HFFc6 (cell line): Measurements from ENCODE around the gene DIDO1. TPM values are rescaled to one million over a fixed set of nuclear protein-coding genes. Genes with fewer than 3 reads are reported as not detected.

Experiments
- DNase-seq: peaks from one replicate; pipeline ENCODE4 v3.0.0-alpha.2; 2018
- H3K27ac Mint-ChIP-seq: 2 replicates; pipeline ENCODE4 v1.8.0; 2020; ENCODE audit warnings: mild to moderate bottlenecking, mixed read lengths
- H3K27me3 Mint-ChIP-seq: 2 replicates; pipeline ENCODE4 v1.8.0; 2021; ENCODE audit warnings: mild to moderate bottlenecking, moderate library complexity, mixed read lengths; ENCODE audit not compliant: insufficient read depth
- H3K36me3 Mint-ChIP-seq: 2 replicates; pipeline ENCODE4 v1.8.0; 2021; ENCODE audit warnings: low read depth, mixed read lengths
- H3K4me1 Mint-ChIP-seq: 2 replicates; pipeline ENCODE4 v1.8.0; 2020; ENCODE audit warnings: low read depth, mixed read lengths
- H3K4me3 Mint-ChIP-seq: 2 replicates; pipeline ENCODE4 v1.8.0; 2020; ENCODE audit warnings: mild to moderate bottlenecking, moderate library complexity, mixed read lengths
- H3K9me3 Mint-ChIP-seq: 2 replicates; pipeline ENCODE4 v1.8.0; 2020; ENCODE audit warnings: mild to moderate bottlenecking, mixed read lengths
- CTCF ChIP-seq: fragments of 200-600 bp; sonication (generic); IDR thresholded peaks from 2 replicates; pipeline ENCODE4 v1.5.0; 2021; ENCODE audit warnings: antibody characterized with exemption, mild to moderate bottlenecking
- total RNA-seq, 6 experiments: library from RNA; stranded (reverse); fragmentation: NEBNext Ultra II Directional; extraction: Animal tissue kit (Norgen Biotek cat#: 25700); gene quantifications; 2 replicates in 1 of 6; 3 replicates in 5 of 6; pipeline ENCODE4 v1.2.3, GENCODE V29; 2021

DIDO1 gene
- total RNA-seq, 6 experiments from 2014 or later = 31.9 to 36.1 (median 34.8) TPM

GRCh38 chr20:62860924-62861691, 65.2 kb downstream of the DIDO1 start:
- no peaks in the 10 kb centered on the region; the same call in 1 of the 2 replicates for H3K9me3 Mint-ChIP-seq
- peaks cover 6% of the 10 kb centered on the region; the same call in 1 of the 2 replicates for H3K27me3 Mint-ChIP-seq
- no peak overlapping the region; the same call in 1 of the 2 replicates for H3K4me3 Mint-ChIP-seq
- peaks cover 25% of the 10 kb centered on the region for H3K4me1 Mint-ChIP-seq
- H3K36me3 Mint-ChIP-seq = peaks cover 12% of the 10 kb centered on the region; the same call in 1 of the 2 replicates
- H3K27ac Mint-ChIP-seq = no peak overlapping the region
- DNase-seq = no peak
- TF ChIP-seq CTCF = no peak

GRCh38 chr20:62860391-62860923, 65.8 kb downstream of the DIDO1 start:
- peak; percentile 21 for DNase-seq
- H3K4me1 Mint-ChIP-seq = peaks cover 25% of the 10 kb centered on the region
- H3K27ac Mint-ChIP-seq = peak overlapping the region; percentile 48; the same call in 1 of the 2 replicates
- no peaks in the 10 kb centered on the region; the same call in 1 of the 2 replicates for H3K9me3 Mint-ChIP-seq
- TF ChIP-seq CTCF = no peak; the same call in 1 of the 2 replicates
- peak overlapping the region; percentile 86 for H3K4me3 Mint-ChIP-seq
- peaks cover 12% of the 10 kb centered on the region; the same call in 1 of the 2 replicates for H3K36me3 Mint-ChIP-seq
- peaks cover 2% of the 10 kb centered on the region; the same call in 1 of the 2 replicates for H3K27me3 Mint-ChIP-seq

- peak overlapping the region; percentile 86 for H3K4me3 Mint-ChIP-seq
- TF ChIP-seq CTCF = no peak
- peaks cover 12% of the 10 kb centered on the region for H3K36me3 Mint-ChIP-seq
- H3K27me3 Mint-ChIP-seq = peaks cover 2% of the 10 kb centered on the region; the same call in 1 of the 2 replicates
- H3K9me3 Mint-ChIP-seq = no peaks in the 10 kb centered on the region; the same call in 1 of the 2 replicates
- no peak overlapping the region for H3K27ac Mint-ChIP-seq
- DNase-seq = no peak
- H3K4me1 Mint-ChIP-seq = peaks cover 25% of the 10 kb centered on the region
These were observed 66.6 kb downstream of the DIDO1 start for GRCh38 chr20:62859721-62860120.

- H3K27ac Mint-ChIP-seq = no peak overlapping the region
- no peak overlapping the region for H3K4me3 Mint-ChIP-seq
- peaks cover 20% of the 10 kb centered on the region for H3K36me3 Mint-ChIP-seq
- TF ChIP-seq CTCF = no peak
- no peaks in the 10 kb centered on the region; the same call in 1 of the 2 replicates for H3K9me3 Mint-ChIP-seq
- no peak for DNase-seq
- H3K4me1 Mint-ChIP-seq = peaks cover 25% of the 10 kb centered on the region
- H3K27me3 Mint-ChIP-seq = peaks cover 2% of the 10 kb centered on the region; the same call in 1 of the 2 replicates
These were observed 68.1 kb downstream of the DIDO1 start for GRCh38 chr20:62858058-62858830.

GRCh38 chr20:62856931-62857619, 69.2 kb downstream of the DIDO1 start:
- Mint-ChIP-seq H3K36me3 (peaks cover 27% of the 10 kb centered on the region), H3K4me3 (no peak overlapping the region), H3K4me1 (peaks cover 17% of the 10 kb centered on the region), H3K27me3 (peaks cover 2% of the 10 kb centered on the region; the same call in 1 of the 2 replicates), H3K27ac (no peak overlapping the region), H3K9me3 (no peaks in the 10 kb centered on the region)
- DNase-seq = no peak
- no peak for TF ChIP-seq CTCF
